HS-5 (cell line): Measurements from ENCODE around the gene ARRB1.

Source experiments
- DNase-seq: peaks from one replicate; pipeline ENCODE4 v3.0.0-alpha.2; 2012; ENCODE audit warnings: low read depth

ARRB1 gene

GRCh38 chr11:75273411-75274391 is 77.8 kb downstream of the ARRB1 start:
- DNase-seq = no peak

- no peak for DNase-seq
Measured at GRCh38 chr11:75272821-75273301, 78.6 kb downstream of the ARRB1 start.

GRCh38 chr11:75272391-75272790 is 79.1 kb downstream of the ARRB1 start:
- DNase-seq = no peak

GRCh38 chr11:75271730-75272129 is 79.7 kb downstream of the ARRB1 start:
- no peak for DNase-seq

GRCh38 chr11:75270896-75271418 is 80.5 kb downstream of the ARRB1 start:
- no peak for DNase-seq

- DNase-seq = no peak
Measured at GRCh38 chr11:75269896-75270295, 81.6 kb downstream of the ARRB1 start.

- no peak for DNase-seq
Measured at GRCh38 chr11:75269367-75269660, 82.1 kb downstream of the ARRB1 start.

GRCh38 chr11:75268626-75269366 is 82.7 kb downstream of the ARRB1 start:
- no peak for DNase-seq

GRCh38 chr11:75267171-75267970 is 84.1 kb downstream of the ARRB1 start:
- DNase-seq = no peak

GRCh38 chr11:75265851-75266531 is 85.5 kb downstream of the ARRB1 start:
- DNase-seq = no peak

- no peak for DNase-seq
Measured at GRCh38 chr11:75264971-75265370, 86.5 kb downstream of the ARRB1 start.

GRCh38 chr11:75264356-75264755 is 87.1 kb downstream of the ARRB1 start:
- DNase-seq = no peak

- DNase-seq = no peak
Measured at GRCh38 chr11:75263944-75264349, 87.5 kb downstream of the ARRB1 start.

GRCh38 chr11:75262961-75263852 is 88.3 kb downstream of the ARRB1 start:
- DNase-seq = no peak

- no peak for DNase-seq
Measured at GRCh38 chr11:75262436-75262835, 89.0 kb downstream of the ARRB1 start.

- no peak for DNase-seq
Measured at GRCh38 chr11:75261902-75262361, 89.5 kb downstream of the ARRB1 start.

GRCh38 chr11:75260396-75261170 is 90.9 kb downstream of the ARRB1 start:
- DNase-seq = no peak

- no peak for DNase-seq
Measured at GRCh38 chr11:75254326-75254725, 97.1 kb downstream of the ARRB1 start.

- no peak for DNase-seq
Measured at GRCh38 chr11:75249704-75250103, 101.8 kb downstream of the ARRB1 start.

- DNase-seq = no peak
Measured at GRCh38 chr11:75248924-75249256, 102.6 kb downstream of the ARRB1 start.
